Measurements from ENCODE around the gene KANSL1L. TPM values are rescaled to one million over a fixed set of nuclear protein-coding genes. Genes with fewer than 3 reads are reported as not detected.

The KANSL1L gene
- total RNA-seq, 1 donor from 2014 or later: 11.5 TPM

DNA sequence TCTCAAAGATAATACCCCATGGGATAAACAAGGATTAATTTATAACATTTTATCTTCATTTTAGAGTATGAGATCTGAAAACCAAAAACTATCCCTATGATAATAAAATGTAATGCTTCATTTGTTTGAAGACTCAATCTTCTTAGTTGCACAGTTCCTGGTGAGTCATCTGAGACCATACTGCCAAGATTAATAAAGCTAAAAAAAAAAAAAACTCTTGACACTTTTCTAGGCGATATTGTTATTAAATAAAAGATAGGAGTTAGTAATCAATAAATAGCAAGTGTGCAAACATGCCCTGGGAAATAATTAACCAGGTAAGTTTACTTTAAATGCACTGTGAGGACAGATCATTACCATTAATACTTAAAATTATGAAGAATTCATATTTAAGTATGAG is 84.9 kb downstream of the KANSL1L start:
- no peak for TF ChIP-seq CTCF (IDR thresholded peaks at IDR 0.05; ENCODE audit: insufficient read depth, low read length, poor library complexity, severe bottlenecking)
- no peak for DNase-seq (ENCODE audit: low read depth)

GRCh38 chr2:210072922-210073509 is 98.2 kb downstream of the KANSL1L start:
- TF ChIP-seq CTCF (IDR thresholded peaks at IDR 0.05; ENCODE audit: insufficient read depth, low read length, poor library complexity, severe bottlenecking): peak; percentile 63
- Histone ChIP-seq H3K4me3 (ENCODE audit: low read depth, low read length) (no peak overlapping the region), H3K27me3 (ENCODE audit: control insufficient read depth, insufficient read depth, low read length) (no peaks in the 10 kb centered on the region), H3K36me3 (ENCODE audit: control insufficient read depth, insufficient read depth, low read length) (no peaks in the 10 kb centered on the region)
- peak; percentile 10 for DNase-seq (ENCODE audit: low read depth)

More for the DNA sequence above, 84.9 kb downstream of the KANSL1L start:
- H3K4me3 ChIP-seq (ENCODE audit: low read depth, low read length): no peak overlapping the region
- H3K27me3 ChIP-seq (ENCODE audit: control insufficient read depth, insufficient read depth, low read length): no peaks in the 10 kb centered on the region
- no peaks in the 10 kb centered on the region for H3K36me3 ChIP-seq (ENCODE audit: control insufficient read depth, insufficient read depth, low read length)

GRCh38 chr2:210072493-210072892 is 98.7 kb downstream of the KANSL1L start:
- no peaks in the 10 kb centered on the region for H3K27me3 ChIP-seq (ENCODE audit: control insufficient read depth, insufficient read depth, low read length)
- H3K36me3 ChIP-seq (ENCODE audit: control insufficient read depth, insufficient read depth, low read length): no peaks in the 10 kb centered on the region
- no peak overlapping the region for H3K4me3 ChIP-seq (ENCODE audit: low read depth, low read length)
- DNase-seq (ENCODE audit: low read depth): no peak
- TF ChIP-seq CTCF (IDR thresholded peaks at IDR 0.05; ENCODE audit: insufficient read depth, low read length, poor library complexity, severe bottlenecking): no peak

- H3K27me3 ChIP-seq (ENCODE audit: control insufficient read depth, insufficient read depth, low read length): no peaks in the 10 kb centered on the region
- DNase-seq (ENCODE audit: low read depth): no peak
- TF ChIP-seq CTCF (IDR thresholded peaks at IDR 0.05; ENCODE audit: insufficient read depth, low read length, poor library complexity, severe bottlenecking): no peak
Observed at GRCh38 chr2:210063306-210063705, 107.9 kb downstream of the KANSL1L start.

DNA sequence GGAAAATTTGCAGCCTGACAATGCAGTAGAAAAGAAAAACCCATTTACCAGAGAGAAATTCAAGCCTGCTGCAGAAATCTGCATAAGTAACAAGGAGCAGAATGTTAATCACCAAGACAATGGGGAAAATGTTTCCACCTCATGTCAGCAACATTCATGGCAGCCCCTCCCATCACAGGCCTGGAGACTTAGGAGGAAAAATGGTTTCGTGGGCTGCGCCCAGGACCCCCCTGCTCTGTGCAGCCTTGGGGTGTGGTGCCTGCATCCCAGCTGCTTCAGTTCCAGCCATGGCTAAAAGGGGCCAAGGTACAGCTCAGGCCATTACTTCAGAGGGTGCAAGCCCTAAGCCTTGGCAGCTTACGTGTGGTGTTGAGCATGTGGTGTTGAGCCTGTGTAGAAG is 115.4 kb downstream of the KANSL1L start:
- Histone ChIP-seq H3K4me3 (ENCODE audit: low read depth, low read length) (no peak overlapping the region), H3K36me3 (ENCODE audit: control insufficient read depth, insufficient read depth, low read length) (no peaks in the 10 kb centered on the region), H3K27me3 (ENCODE audit: control insufficient read depth, insufficient read depth, low read length) (no peaks in the 10 kb centered on the region)
- TF ChIP-seq CTCF (IDR thresholded peaks at IDR 0.05; ENCODE audit: insufficient read depth, low read length, poor library complexity, severe bottlenecking): no peak
- no peak for DNase-seq (ENCODE audit: low read depth)

More at GRCh38 chr2:210063306-210063705, 107.9 kb downstream of the KANSL1L start:
- H3K36me3 ChIP-seq (ENCODE audit: control insufficient read depth, insufficient read depth, low read length): no peaks in the 10 kb centered on the region
- no peak overlapping the region for H3K4me3 ChIP-seq (ENCODE audit: low read depth, low read length)

GRCh38 chr2:210054696-210055095 is 116.5 kb downstream of the KANSL1L start:
- no peak for TF ChIP-seq CTCF (IDR thresholded peaks at IDR 0.05; ENCODE audit: insufficient read depth, low read length, poor library complexity, severe bottlenecking)
- Histone ChIP-seq H3K36me3 (ENCODE audit: control insufficient read depth, insufficient read depth, low read length) (no peaks in the 10 kb centered on the region), H3K27me3 (ENCODE audit: control insufficient read depth, insufficient read depth, low read length) (no peaks in the 10 kb centered on the region), H3K4me3 (ENCODE audit: low read depth, low read length) (no peak overlapping the region)
- no peak for DNase-seq (ENCODE audit: low read depth)

Data from kidney epithelial cell (primary cell).